ENCODE results near the gene MYBPC3. TPM values are rescaled to one million over a fixed set of nuclear protein-coding genes. Genes with fewer than 3 reads are reported as not detected.
A peak's percentile ranks its signal among the peaks of the same experiment; 100 is the strongest.

MYBPC3 gene
- total RNA-seq, 1 donor from 2014 or later = not detected

DNA sequence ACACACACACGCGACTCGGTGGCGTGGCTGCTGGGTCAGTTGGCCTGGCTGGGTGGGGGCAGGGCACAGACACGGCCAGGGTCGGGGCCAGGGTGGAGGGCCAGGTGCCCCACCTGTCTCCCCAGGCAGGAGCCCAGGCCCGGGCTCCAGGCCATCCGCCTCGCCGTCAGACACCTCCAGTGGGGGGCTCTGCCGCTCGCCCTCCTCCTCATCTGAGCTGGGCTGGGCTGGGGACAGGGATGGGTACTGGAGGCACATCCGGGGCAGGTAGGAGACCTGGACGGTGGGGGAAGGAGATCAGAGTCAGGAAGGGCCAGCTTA lies 6.2 kb upstream of the MYBPC3 start:
- Histone ChIP-seq H3K27me3 (ENCODE audit: control insufficient read depth, insufficient read depth, low read length) (no peaks in the 10 kb centered on the region), H3K4me3 (ENCODE audit: low read depth, low read length) (no peak overlapping the region), H3K36me3 (ENCODE audit: control insufficient read depth, insufficient read depth, low read length) (no peaks in the 10 kb centered on the region)
- TF ChIP-seq, protein P1, sequence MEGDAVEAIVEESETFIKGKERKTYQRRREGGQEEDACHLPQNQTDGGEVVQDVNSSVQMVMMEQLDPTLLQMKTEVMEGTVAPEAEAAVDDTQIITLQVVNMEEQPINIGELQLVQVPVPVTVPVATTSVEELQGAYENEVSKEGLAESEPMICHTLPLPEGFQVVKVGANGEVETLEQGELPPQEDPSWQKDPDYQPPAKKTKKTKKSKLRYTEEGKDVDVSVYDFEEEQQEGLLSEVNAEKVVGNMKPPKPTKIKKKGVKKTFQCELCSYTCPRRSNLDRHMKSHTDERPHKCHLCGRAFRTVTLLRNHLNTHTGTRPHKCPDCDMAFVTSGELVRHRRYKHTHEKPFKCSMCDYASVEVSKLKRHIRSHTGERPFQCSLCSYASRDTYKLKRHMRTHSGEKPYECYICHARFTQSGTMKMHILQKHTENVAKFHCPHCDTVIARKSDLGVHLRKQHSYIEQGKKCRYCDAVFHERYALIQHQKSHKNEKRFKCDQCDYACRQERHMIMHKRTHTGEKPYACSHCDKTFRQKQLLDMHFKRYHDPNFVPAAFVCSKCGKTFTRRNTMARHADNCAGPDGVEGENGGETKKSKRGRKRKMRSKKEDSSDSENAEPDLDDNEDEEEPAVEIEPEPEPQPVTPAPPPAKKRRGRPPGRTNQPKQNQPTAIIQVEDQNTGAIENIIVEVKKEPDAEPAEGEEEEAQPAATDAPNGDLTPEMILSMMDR (IDR thresholded peaks at IDR 0.05; ENCODE audit: insufficient read depth, low read length, poor library complexity, severe bottlenecking) = no peak
- no peak for DNase-seq (ENCODE audit: low read depth)

DNA sequence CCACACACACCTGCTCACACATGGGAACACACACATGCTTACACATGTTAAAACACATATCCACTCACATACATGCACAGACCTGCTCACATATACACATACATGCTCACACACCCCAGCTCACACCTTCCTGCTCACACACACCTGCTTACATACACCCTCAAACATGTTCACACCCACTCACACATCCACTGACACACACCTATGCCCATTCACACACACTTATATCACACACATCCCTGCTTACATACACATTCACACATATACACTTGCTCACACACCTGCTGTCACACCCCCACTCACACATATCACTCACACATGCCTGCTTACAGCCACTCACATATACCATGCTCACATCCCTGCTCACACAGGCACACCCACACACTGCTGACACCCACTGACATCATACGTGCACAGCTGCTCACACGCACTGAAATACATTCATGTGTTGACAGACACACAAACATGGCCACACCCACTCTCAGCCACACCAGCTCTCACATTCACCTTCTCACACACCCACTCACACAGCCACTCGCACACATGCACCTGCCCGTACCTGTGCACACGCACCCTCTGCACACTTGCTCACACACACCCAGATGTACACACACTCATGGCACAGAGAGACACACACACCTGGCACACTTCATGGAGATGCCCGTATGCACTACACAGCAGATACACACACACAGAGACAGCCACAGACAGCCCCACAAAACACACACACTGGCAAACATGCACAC lies 5.7 kb upstream of the MYBPC3 start:
- Histone ChIP-seq H3K4me3 (ENCODE audit: low read depth, low read length) (no peak overlapping the region), H3K27me3 (ENCODE audit: control insufficient read depth, insufficient read depth, low read length) (no peaks in the 10 kb centered on the region), H3K36me3 (ENCODE audit: control insufficient read depth, insufficient read depth, low read length) (no peaks in the 10 kb centered on the region)
- no peak for DNase-seq (ENCODE audit: low read depth)
- TF ChIP-seq, protein P1 (IDR thresholded peaks at IDR 0.05; ENCODE audit: insufficient read depth, low read length, poor library complexity, severe bottlenecking) = no peak

DNA sequence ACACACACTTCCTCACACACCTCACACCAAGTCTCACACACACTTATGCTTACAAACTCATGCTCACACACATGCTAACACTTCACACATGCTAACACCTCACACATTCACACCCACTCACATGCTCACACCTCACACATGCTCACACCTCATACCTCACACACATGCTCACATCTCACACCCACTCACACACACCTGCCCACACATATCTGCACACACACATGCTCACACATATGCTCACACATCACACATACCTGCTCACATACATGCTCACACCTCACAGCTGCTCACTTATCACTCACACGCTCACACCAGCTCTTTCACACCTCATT lies 4.5 kb upstream of the MYBPC3 start:
- DNase-seq (ENCODE audit: low read depth) = no peak
- Histone ChIP-seq H3K36me3 (ENCODE audit: control insufficient read depth, insufficient read depth, low read length) (no peaks in the 10 kb centered on the region), H3K27me3 (ENCODE audit: control insufficient read depth, insufficient read depth, low read length) (no peaks in the 10 kb centered on the region), H3K4me3 (ENCODE audit: low read depth, low read length) (no peak overlapping the region)
- TF ChIP-seq, protein P1 (IDR thresholded peaks at IDR 0.05; ENCODE audit: insufficient read depth, low read length, poor library complexity, severe bottlenecking) = no peak

DNA sequence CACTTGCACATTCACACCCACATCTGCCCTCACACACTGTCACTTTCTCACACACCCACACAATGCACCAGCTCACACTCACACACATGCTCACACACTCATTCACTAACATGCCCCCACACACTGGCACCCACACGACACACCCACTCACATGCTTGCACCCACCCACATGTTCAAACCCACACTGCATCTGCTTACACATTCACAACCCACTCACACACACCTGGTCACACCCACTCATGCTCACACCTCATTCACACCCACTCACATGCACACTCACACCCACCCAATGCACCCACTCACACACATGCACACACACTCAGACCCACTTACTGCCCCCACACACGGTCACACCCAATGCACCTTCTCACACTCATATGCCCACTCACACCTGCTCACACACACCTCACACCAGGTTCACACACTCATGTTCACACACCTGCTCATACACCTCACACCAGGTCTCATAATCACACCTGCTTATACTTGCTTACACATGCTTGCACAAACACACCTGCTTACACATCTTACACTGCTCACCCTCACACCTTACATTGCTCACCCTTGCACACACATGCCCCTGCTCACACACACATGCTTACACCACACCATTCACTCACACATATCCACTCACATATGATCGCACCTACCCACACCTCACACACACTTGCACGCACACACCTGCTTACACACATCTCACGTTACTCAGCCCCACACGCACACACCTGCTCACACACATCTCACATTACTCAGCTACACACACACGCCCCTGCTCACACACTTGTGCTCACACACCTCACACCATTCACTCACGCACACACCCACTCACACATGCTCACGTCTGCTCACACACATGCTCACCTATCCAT lies 3.9 kb upstream of the MYBPC3 start:
- no peak for DNase-seq (ENCODE audit: low read depth)
- Histone ChIP-seq H3K27me3 (ENCODE audit: control insufficient read depth, insufficient read depth, low read length) (no peaks in the 10 kb centered on the region), H3K4me3 (ENCODE audit: low read depth, low read length) (no peak overlapping the region), H3K36me3 (ENCODE audit: control insufficient read depth, insufficient read depth, low read length) (no peaks in the 10 kb centered on the region)
- TF ChIP-seq, protein P1 (IDR thresholded peaks at IDR 0.05; ENCODE audit: insufficient read depth, low read length, poor library complexity, severe bottlenecking) = no peak

DNA sequence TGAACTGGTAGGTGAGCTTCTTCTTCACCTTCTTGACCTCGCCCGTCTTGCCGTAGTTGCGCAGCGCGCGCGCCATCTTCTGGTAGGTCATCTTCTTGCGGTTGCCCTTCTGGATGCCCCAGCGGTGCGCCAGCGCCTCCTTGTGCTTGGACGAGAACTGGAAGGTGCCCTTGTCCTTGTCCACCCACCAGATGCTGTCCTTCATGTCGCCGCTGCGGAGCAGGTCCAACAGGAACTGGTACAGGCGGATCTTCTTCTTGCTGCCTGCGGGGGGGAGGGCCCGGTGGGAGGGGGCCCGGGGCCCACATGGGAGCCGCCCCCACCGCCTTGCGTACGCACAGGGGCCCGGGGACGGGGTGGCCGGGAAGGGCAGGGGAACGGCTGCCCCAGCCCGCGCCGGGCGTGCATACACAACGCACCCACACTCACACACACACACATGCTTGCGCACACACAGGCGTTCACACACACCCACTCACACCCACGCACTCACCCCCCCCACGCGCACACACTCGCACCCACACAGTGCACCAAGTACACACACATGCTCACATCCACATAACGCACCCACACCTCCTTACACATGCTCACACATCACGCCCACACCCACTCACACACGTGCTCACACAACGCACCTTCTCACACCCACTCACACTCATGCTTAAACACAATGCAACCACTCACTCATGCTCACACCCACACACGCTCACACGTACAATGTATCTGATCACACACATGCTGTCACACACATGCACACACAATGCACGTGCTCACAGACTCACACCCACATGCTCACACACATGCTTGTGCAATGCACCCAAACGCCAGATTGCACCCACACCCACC lies 3.0 kb upstream of the MYBPC3 start:
- DNase-seq (ENCODE audit: low read depth) = peak; percentile 70
- peak overlapping the region; percentile 23 for H3K4me3 ChIP-seq (ENCODE audit: low read depth, low read length)
- no peaks in the 10 kb centered on the region for H3K36me3 ChIP-seq (ENCODE audit: control insufficient read depth, insufficient read depth, low read length)
- no peaks in the 10 kb centered on the region for H3K27me3 ChIP-seq (ENCODE audit: control insufficient read depth, insufficient read depth, low read length)
- TF ChIP-seq, protein P1 (IDR thresholded peaks at IDR 0.05; ENCODE audit: insufficient read depth, low read length, poor library complexity, severe bottlenecking) = peak; percentile 100

Data from kidney epithelial cell (primary cell).